Measurements from ENCODE around the gene SLC45A3. TPM values are rescaled to one million over a fixed set of nuclear protein-coding genes. Genes with fewer than 3 reads are reported as not detected.

The SLC45A3 gene
- total and polyA plus RNA-seq, 3 donors from 2014 or later = 4.5 to 8.9 (median 7.3) TPM

DNA sequence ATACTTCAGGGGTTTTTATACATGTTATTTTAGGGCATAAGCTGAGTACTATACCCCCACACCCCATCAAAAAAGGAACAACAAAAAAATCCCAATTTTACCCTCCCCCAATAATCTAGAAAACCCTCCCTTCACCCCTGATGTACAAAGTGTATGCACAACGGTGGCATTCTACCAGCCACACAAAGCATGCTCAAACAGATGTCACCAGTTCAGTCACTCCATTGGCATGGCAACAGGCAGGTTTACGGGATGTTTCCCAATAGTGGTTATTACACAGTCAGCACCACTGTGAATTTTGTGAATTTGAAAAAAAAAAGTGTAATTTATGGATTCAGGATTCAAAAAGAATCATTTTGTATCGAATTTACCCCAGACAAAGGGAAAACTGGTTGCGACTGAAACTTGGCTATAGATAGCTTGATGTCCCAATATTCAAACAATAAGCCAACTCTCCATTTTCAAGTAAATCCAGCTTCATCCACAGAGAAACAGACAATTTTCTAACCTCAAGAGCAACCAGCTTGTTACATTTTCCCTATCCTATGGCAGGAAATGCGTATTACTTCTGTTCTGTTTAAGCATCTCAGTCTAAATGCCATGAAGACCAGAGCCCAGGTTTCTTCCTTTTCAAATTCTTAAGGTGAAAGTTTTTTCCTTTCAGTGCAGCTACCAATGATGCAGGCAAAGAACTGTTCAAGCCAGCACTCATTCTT is 34.0 kb upstream of the SLC45A3 start:
- Histone ChIP-seq H3K27me3 (no peaks in the 10 kb centered on the region), H3K4me3 (no peak overlapping the region), H3K27ac (no peak overlapping the region), H3K4me1 (no peaks in the 10 kb centered on the region), H3K9me3 (no peaks in the 10 kb centered on the region), H3K36me3 (ENCODE audit: low read depth, missing control alignments) (no peaks in the 10 kb centered on the region)
- TF ChIP-seq, protein P1, sequence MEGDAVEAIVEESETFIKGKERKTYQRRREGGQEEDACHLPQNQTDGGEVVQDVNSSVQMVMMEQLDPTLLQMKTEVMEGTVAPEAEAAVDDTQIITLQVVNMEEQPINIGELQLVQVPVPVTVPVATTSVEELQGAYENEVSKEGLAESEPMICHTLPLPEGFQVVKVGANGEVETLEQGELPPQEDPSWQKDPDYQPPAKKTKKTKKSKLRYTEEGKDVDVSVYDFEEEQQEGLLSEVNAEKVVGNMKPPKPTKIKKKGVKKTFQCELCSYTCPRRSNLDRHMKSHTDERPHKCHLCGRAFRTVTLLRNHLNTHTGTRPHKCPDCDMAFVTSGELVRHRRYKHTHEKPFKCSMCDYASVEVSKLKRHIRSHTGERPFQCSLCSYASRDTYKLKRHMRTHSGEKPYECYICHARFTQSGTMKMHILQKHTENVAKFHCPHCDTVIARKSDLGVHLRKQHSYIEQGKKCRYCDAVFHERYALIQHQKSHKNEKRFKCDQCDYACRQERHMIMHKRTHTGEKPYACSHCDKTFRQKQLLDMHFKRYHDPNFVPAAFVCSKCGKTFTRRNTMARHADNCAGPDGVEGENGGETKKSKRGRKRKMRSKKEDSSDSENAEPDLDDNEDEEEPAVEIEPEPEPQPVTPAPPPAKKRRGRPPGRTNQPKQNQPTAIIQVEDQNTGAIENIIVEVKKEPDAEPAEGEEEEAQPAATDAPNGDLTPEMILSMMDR (IDR thresholded peaks at IDR 0.05) = no peak
- TF ChIP-seq POLR2A (IDR thresholded peaks at IDR 0.05) = no peak
- WGBS, 2 donors = 68 to 80% methylated on average over 5 of the region's 5 CpGs
- intact Hi-C loops (cut with DNase I; ENCODE audit: low total_unique reads) = no loop called here
- no peak for DNase-seq

DNA sequence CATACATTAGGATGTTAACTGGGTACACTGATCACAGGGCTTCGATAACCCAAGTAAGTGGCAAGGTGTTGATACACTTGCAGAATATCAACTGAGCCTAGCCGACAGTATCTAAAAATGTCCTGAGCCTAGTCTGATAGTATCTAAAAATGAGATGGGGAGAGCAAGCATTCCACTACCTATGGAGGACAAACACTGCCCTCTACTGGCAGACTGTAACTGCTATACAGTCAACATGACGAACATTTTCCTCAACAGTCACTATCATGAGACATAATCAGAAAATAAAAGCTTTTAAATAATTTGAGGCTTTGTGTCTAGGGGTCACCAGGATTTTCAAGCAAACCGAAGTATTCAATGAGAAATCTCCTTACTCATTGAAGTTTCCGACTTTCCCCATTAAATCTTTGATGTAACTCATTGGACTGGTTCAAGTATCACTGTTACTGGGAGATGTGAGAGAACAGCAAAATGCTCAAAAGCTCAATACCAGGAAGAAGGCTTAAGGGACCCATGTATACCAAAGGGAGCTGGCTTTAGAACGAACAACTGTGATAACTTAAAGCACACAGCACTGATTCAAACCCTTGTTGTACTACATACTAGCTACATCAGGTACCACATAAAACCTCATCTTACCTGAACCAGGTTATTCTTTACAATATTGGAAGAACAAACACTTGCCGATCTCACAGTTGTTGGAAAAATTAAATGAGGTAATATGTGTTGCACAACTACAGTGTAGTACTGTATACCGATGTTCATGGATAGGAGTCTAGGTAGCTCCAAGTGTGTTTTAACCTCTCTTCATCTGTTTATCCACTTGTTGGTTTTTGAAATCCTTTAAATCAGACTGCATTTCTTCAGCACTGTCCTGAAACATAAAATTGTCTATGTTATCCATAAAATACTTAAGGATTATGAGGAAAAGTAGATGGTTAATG is 31.1 kb upstream of the SLC45A3 start:
- peak; percentile 88 for DNase-seq
- Histone ChIP-seq H3K4me3 (no peak overlapping the region), H3K27ac (no peak overlapping the region), H3K9me3 (no peaks in the 10 kb centered on the region), H3K27me3 (no peaks in the 10 kb centered on the region), H3K36me3 (ENCODE audit: low read depth, missing control alignments) (no peaks in the 10 kb centered on the region), H3K4me1 (peaks cover 11% of the 10 kb centered on the region)
- intact Hi-C loops (cut with DNase I; ENCODE audit: low total_unique reads) = no loop called here
- no peak for TF ChIP-seq POLR2A (IDR thresholded peaks at IDR 0.05)
- TF ChIP-seq, protein P1 (IDR thresholded peaks at IDR 0.05) = peak; percentile 80 to 85 (median 84)
- WGBS, 2 donors = 47 to 54% methylated on average over 8 of the region's 8 CpGs

DNA sequence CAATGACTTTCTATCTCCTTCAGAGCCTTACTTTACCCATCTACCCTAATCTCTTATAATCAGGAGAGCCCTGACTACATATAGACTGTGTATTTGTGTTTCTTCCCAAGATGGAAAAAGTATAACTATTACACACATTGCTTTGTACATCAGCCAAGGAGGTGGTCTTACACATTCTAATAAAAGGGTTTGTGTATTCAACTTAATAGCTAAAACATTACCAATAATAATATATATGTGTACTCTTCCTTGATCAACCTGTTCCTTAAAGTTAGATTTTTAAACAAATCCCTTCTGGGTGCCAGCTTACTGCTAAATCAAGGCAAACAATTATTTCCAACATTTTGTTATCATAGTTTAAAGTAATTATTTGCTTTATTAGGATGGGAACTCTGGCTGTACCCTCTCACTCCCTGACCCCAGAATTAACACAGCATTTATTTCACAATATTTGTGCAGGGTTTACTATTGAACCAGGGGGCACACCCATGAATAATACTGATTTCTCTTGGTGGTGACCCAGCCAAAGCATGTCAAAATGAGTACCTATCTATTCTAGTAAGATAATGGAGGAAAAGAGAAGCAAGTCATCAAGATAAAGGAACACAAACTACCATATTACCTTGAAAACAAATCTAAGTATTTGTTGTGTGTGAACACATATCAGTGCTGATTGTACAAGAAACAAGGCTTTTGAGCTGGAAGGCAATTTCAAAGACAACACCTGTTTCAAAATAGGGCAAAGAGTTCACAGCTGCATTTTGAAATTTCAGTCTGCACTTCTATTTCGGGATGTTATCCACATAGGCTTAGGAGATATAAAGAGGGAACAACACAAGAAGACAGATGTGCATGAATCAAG is 30.1 kb upstream of the SLC45A3 start:
- Histone ChIP-seq H3K4me1 (peaks cover 11% of the 10 kb centered on the region), H3K36me3 (ENCODE audit: low read depth, missing control alignments) (no peaks in the 10 kb centered on the region), H3K4me3 (no peak overlapping the region), H3K27me3 (no peaks in the 10 kb centered on the region), H3K27ac (no peak overlapping the region), H3K9me3 (no peaks in the 10 kb centered on the region)
- 68 to 69% methylated on average over 1 of the region's 1 CpG for WGBS, 2 donors
- no peak for DNase-seq
- TF ChIP-seq, protein P1 (IDR thresholded peaks at IDR 0.05) = no peak
- TF ChIP-seq POLR2A (IDR thresholded peaks at IDR 0.05) = no peak
- intact Hi-C loops (cut with DNase I; ENCODE audit: low total_unique reads) = no loop called here

DNA sequence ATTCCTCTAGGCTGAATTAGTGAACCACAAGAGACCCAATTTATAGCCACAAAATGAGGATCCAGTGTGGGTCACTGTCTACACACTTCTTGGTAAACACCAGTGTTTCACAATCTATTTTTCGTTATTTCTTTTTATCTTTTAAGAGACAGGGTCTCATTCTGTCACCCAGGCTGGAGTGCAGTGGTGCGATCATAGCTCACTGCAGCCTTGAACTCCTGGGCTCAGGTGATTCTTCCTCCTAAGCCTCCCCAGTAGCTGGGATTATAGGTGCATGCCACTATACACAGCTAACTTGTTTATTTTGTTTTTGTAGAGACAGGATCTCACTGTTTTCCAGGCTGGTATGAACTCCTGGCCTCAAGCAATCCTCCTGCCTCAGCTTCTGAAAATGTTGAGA is 29.3 kb upstream of the SLC45A3 start:
- TF ChIP-seq, protein P1 (IDR thresholded peaks at IDR 0.05) = no peak
- no peak for TF ChIP-seq POLR2A (IDR thresholded peaks at IDR 0.05)
- no peak for DNase-seq
- Histone ChIP-seq H3K4me3 (no peak overlapping the region), H3K9me3 (no peaks in the 10 kb centered on the region), H3K36me3 (ENCODE audit: low read depth, missing control alignments) (no peaks in the 10 kb centered on the region), H3K27me3 (no peaks in the 10 kb centered on the region), H3K4me1 (peaks cover 11% of the 10 kb centered on the region), H3K27ac (no peak overlapping the region)
- 85 to 92% methylated on average over 2 of the region's 2 CpGs for WGBS, 2 donors
- intact Hi-C loops (cut with DNase I; ENCODE audit: low total_unique reads) = no loop called here
